ENCODE results near the gene TP63.

GRCh38 chr3:189790658-189791057, 159.5 kb downstream of the TP63 start:
- TF ChIP-seq, protein P1, sequence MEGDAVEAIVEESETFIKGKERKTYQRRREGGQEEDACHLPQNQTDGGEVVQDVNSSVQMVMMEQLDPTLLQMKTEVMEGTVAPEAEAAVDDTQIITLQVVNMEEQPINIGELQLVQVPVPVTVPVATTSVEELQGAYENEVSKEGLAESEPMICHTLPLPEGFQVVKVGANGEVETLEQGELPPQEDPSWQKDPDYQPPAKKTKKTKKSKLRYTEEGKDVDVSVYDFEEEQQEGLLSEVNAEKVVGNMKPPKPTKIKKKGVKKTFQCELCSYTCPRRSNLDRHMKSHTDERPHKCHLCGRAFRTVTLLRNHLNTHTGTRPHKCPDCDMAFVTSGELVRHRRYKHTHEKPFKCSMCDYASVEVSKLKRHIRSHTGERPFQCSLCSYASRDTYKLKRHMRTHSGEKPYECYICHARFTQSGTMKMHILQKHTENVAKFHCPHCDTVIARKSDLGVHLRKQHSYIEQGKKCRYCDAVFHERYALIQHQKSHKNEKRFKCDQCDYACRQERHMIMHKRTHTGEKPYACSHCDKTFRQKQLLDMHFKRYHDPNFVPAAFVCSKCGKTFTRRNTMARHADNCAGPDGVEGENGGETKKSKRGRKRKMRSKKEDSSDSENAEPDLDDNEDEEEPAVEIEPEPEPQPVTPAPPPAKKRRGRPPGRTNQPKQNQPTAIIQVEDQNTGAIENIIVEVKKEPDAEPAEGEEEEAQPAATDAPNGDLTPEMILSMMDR (IDR thresholded peaks at IDR 0.05) = no peak
- no peak for TF ChIP-seq POLR2A (IDR thresholded peaks at IDR 0.05)
- no peak for TF ChIP-seq POLR2AphosphoS5 (IDR thresholded peaks at IDR 0.05)
- TF ChIP-seq EP300 (IDR thresholded peaks at IDR 0.05) = no peak

Measured in sigmoid colon (tissue), 4 donors.